ENCODE measurements around the gene RBM4. TPM values are rescaled to one million over a fixed set of nuclear protein-coding genes. Genes with fewer than 3 reads are reported as not detected.

RBM4 gene
- total and polyA plus RNA-seq, 9 of the 15 experiments (the other 6 are each of a cell fraction or from before 2014, with no cell fraction given) = 81.6 to 233 (median 122) TPM

- ATAC-seq (no peak), DNase-seq (ENCODE audit: extremely low read depth in 1 of 4, low spot score in 3 of 4) (no peak), FAIRE-seq (no peak)
- Histone ChIP-seq H3K4me3 (no peak overlapping the region), H3K9ac (ENCODE audit: insufficient read depth in 1 of 2, low read depth in 2 of 2, low read length in 2 of 2) (no peak overlapping the region), H3K27me3 (ENCODE audit: control insufficient read depth in 2 of 2, insufficient read depth in 2 of 2, low read length in 2 of 2) (no peaks in the 10 kb centered on the region), H3K79me2 (ENCODE audit: control insufficient read depth, insufficient read depth, low read length) (peaks cover 100% of the 10 kb centered on the region), H2AFZ (ENCODE audit: low read depth, low read length) (no peak overlapping the region), H3K9me3 (replicated peaks; ENCODE audit: control insufficient read depth, insufficient read depth, low read depth, low read length) (no peaks in the 10 kb centered on the region), H3K36me3 (ENCODE audit: control insufficient read depth, insufficient read depth, low read length) (peaks cover 99% of the 10 kb centered on the region), H3K9me1 (ENCODE audit: control insufficient read depth, insufficient read depth, low read length) (no peaks in the 10 kb centered on the region), H3K4me2 (ENCODE audit: insufficient read depth, low read length) (no peak overlapping the region), H3K4me1 (replicated peaks in 1 of 2; ENCODE audit: control insufficient read depth in 2 of 2, insufficient read depth in 2 of 2, low read length in 2 of 2) (peaks cover 5 to 16% of the 10 kb centered on the region in 2 experiments; a peak in 4 of 5 replicates), H4K20me1 (replicated peaks; ENCODE audit: control insufficient read depth, insufficient read depth, low read length) (peaks cover 50% of the 10 kb centered on the region), H3K27ac (ENCODE audit: extremely low read depth, low read depth, low read length) (no peak overlapping the region)
- intact Hi-C loops (cut with micrococcal nuclease) = no loop called here
- WGBS (ENCODE audit: insufficient coverage, low coverage, missing lambda C conversion rate) = over 99% methylated on average over 23 of the region's 26 CpGs
- no TSS peak for BruUV-seq (replicated peaks)
- in situ Hi-C loops (cut with MboI) = no loop called here
- POLR2A ChIA-PET = interaction anchor here (0.9 to 26.4 kb wide), 4 partner anchors 3 to 115 kb away, joined by 4 to 387 read pairs (median 196); partner anchors contain the start of genes BBS1, RBM14 and RBM4
- CTCF ChIA-PET (ENCODE audit: low intra/inter-chr PET ratio) = no interaction called here
- TF ChIP-seq GTF2A2 (tag; IDR thresholded peaks at IDR 0.05) = no peak
- TF ChIP-seq, protein P1, sequence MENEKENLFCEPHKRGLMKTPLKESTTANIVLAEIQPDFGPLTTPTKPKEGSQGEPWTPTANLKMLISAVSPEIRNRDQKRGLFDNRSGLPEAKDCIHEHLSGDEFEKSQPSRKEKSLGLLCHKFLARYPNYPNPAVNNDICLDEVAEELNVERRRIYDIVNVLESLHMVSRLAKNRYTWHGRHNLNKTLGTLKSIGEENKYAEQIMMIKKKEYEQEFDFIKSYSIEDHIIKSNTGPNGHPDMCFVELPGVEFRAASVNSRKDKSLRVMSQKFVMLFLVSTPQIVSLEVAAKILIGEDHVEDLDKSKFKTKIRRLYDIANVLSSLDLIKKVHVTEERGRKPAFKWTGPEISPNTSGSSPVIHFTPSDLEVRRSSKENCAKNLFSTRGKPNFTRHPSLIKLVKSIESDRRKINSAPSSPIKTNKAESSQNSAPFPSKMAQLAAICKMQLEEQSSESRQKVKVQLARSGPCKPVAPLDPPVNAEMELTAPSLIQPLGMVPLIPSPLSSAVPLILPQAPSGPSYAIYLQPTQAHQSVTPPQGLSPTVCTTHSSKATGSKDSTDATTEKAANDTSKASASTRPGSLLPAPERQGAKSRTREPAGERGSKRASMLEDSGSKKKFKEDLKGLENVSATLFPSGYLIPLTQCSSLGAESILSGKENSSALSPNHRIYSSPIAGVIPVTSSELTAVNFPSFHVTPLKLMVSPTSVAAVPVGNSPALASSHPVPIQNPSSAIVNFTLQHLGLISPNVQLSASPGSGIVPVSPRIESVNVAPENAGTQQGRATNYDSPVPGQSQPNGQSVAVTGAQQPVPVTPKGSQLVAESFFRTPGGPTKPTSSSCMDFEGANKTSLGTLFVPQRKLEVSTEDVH (IDR thresholded peaks at IDR 0.05; ENCODE audit: low read depth, partially characterized antibody) = no peak
- TF ChIP-seq, protein P2, sequence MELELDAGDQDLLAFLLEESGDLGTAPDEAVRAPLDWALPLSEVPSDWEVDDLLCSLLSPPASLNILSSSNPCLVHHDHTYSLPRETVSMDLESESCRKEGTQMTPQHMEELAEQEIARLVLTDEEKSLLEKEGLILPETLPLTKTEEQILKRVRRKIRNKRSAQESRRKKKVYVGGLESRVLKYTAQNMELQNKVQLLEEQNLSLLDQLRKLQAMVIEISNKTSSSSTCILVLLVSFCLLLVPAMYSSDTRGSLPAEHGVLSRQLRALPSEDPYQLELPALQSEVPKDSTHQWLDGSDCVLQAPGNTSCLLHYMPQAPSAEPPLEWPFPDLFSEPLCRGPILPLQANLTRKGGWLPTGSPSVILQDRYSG (tag; conservative IDR thresholded peaks at IDR 0.05; ENCODE audit: low read depth) = no peak
- TF ChIP-seq, protein P3, sequence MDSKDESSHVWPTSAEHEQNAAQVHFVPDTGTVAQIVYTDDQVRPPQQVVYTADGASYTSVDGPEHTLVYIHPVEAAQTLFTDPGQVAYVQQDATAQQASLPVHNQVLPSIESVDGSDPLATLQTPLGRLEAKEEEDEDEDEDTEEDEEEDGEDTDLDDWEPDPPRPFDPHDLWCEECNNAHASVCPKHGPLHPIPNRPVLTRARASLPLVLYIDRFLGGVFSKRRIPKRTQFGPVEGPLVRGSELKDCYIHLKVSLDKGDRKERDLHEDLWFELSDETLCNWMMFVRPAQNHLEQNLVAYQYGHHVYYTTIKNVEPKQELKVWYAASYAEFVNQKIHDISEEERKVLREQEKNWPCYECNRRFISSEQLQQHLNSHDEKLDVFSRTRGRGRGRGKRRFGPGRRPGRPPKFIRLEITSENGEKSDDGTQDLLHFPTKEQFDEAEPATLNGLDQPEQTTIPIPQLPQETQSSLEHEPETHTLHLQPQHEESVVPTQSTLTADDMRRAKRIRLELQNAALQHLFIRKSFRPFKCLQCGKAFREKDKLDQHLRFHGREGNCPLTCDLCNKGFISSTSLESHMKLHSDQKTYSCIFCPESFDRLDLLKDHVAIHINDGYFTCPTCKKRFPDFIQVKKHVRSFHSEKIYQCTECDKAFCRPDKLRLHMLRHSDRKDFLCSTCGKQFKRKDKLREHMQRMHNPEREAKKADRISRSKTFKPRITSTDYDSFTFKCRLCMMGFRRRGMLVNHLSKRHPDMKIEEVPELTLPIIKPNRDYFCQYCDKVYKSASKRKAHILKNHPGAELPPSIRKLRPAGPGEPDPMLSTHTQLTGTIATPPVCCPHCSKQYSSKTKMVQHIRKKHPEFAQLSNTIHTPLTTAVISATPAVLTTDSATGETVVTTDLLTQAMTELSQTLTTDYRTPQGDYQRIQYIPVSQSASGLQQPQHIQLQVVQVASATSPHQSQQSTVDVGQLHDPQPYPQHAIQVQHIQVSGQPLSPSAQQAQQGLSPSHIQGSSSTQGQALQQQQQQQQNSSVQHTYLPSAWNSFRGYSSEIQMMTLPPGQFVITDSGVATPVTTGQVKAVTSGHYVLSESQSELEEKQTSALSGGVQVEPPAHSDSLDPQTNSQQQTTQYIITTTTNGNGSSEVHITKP (IDR thresholded peaks at IDR 0.05; ENCODE audit: partially characterized antibody) = no peak
- no peak for TF ChIP-seq RFX5 (IDR thresholded peaks at IDR 0.05; ENCODE audit: low read depth, low read length)
- no peak for TF ChIP-seq JUN (IDR thresholded peaks at IDR 0.05; ENCODE audit: borderline replicate concordance, low read depth, low read length)
- no peak for TF ChIP-seq JUN (CRISPR knock-in tag; IDR thresholded peaks at IDR 0.05; ENCODE audit: borderline replicate concordance)
- TF ChIP-seq GTF2F1 (IDR thresholded peaks at IDR 0.05; ENCODE audit: low read depth, low read length) = no peak
- TF ChIP-seq JUNB (CRISPR knock-in tag; conservative IDR thresholded peaks at IDR 0.05) = no peak
- TF ChIP-seq, protein P4, sequence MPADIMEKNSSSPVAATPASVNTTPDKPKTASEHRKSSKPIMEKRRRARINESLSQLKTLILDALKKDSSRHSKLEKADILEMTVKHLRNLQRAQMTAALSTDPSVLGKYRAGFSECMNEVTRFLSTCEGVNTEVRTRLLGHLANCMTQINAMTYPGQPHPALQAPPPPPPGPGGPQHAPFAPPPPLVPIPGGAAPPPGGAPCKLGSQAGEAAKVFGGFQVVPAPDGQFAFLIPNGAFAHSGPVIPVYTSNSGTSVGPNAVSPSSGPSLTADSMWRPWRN (IDR thresholded peaks at IDR 0.05; ENCODE audit: low read depth) = no peak
- no peak for TF ChIP-seq GABPB2 (CRISPR knock-in tag; conservative IDR thresholded peaks at IDR 0.05)
- no peak for TF ChIP-seq CBFA2T2 (conservative IDR thresholded peaks at IDR 0.05)
- TF ChIP-seq SUPT5H (IDR thresholded peaks at IDR 0.05) = 0 out of 2 replicates have a peak, but pooled peaks have one; percentile 17
These were observed 13.3 kb upstream of the RBM4 start for GRCh38 chr11:66625041-66625751.
